Measurements from ENCODE around the gene KIAA1328.
"Not testable (repeated sequence)": the region's sequence is repeated elsewhere in the genome, so short reads cannot be mapped to it uniquely, and the experiment has no call there.

The KIAA1328 gene

GRCh38 chr18:36888778-36889177 lies 59.9 kb downstream of the KIAA1328 start:
- DNase-seq: no peak

- DNase-seq: no peak
Measured at GRCh38 chr18:36889321-36889720, 60.4 kb downstream of the KIAA1328 start.

DNA sequence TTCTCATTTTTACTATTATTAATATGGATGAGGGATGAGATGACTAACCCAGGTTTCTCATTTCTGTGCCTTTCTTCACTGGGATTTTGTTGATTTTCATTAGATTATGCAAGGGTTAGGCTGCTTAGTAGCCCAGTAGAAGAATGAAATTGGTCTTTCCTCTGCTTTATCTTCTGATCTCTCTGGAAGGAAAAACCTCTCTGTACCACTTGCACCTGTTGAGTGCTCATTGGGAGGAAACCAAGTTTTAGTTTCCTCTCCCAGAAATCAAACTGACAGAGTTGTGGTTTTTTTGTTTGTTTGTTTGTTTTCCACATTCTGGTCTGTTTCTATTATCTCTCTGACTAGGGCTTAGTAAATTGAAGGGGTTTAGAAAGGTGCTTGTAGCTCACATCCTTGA lies 60.8 kb downstream of the KIAA1328 start:
- DNase-seq: no peak

DNA sequence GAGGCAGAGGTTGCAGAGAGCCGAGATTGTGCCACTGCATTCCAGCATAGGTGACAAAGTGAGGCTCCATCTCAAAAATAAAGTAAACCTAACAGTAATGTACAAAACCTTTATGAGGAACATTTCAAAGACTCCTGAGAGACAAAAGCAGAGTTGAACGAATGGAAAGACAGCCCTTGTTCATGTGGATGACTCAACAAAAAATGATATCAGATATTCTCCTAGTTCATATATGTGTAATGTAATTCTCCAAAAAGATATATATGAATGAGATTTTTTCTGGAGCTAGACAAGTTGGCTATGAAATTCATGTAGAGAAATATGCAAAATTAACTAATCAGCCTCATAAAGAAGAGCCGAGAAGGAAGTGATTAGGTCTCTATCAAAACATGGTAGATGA lies 61.7 kb downstream of the KIAA1328 start:
- no peak for DNase-seq

GRCh38 chr18:36893227-36893626 lies 64.3 kb downstream of the KIAA1328 start:
- no peak for DNase-seq

DNA sequence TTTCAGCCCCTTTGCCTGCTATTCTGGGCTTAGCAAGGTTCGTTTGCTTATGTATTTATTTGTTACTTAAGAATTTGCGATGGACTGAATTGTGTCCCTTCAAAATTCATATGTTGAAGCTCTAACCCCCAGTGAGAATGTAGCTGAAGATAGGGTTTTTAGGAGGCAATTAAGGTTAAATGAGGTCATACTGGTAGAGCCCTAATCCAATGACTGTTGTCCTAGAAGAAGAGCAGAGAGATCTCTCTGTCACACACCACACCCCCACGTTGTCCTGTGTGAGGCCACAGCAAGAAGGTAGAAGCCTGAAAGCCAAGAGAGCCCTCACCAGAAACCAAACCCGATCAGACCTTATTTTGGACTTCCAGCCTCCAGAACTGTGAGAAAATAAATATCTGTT lies 66.7 kb downstream of the KIAA1328 start:
- no peak for DNase-seq

DNA sequence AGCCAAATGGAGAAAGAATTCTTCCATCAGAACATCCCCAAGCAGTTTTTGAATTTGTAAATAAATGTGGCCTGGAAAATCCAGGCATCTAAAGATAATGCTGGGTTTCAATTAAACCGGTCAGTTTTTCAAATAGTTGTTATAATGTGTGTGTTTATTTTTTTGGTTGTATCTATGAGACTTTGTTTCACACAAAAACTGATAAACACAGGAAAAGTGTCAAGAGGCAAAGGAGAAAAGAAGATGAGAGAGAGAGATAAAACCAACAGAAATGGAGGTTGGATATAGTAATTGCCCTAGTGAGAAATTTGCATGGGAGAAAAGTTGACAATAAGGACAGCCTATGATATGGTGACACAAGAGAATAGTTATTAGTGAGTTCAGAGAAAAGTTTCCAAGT lies 68.3 kb downstream of the KIAA1328 start:
- DNase-seq: no peak

DNA sequence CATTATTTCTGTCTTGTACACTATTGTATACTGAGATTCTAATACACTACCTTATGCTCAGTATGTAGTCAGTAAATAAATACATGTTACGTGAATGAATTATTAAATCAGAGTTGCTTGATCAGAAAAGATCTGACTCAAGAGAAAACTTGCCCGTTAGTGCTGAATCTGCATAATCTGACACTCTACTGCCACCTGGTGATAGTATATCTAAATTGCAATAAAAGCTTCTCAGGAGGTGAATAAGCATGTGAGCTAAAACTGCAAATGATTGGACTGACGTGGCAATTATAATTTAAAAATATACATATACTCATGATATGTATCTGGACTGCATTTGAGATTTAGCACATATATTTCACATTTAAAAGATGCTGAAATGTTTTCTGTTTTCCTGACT lies 70.4 kb downstream of the KIAA1328 start:
- DNase-seq: no peak

- no peak for DNase-seq
Measured at GRCh38 chr18:36900466-36900865, 71.5 kb downstream of the KIAA1328 start.

DNA sequence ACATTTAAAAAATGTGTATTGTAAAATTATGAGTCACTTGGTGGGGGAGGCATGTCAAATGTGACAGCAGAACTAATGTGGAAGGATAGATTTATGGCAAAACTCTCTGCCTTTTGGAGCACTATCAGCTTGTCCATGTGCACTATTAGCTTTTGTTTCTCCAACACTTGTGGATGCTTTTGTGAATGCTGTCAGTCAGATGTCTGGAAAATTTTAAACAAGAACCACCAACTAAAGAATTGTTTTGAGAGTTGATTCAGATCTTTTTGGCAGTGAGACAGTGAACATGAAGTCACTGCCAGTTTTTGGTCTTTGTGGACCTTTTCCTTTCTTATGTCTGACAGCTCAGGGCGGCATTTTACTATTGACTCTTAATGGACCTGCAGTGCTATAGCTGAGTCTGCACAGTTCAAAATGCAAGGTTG lies 72.4 kb downstream of the KIAA1328 start:
- DNase-seq: no peak

- DNase-seq: no peak
Measured at GRCh38 chr18:36903215-36903928, 74.4 kb downstream of the KIAA1328 start.

- no peak for DNase-seq
Measured at GRCh38 chr18:36905571-36905970, 76.6 kb downstream of the KIAA1328 start.

GRCh38 chr18:36909282-36909681 lies 80.4 kb downstream of the KIAA1328 start:
- not testable (repeated sequence) for DNase-seq

- no peak for DNase-seq
Measured at GRCh38 chr18:36912887-36913286, 84.0 kb downstream of the KIAA1328 start.

DNA sequence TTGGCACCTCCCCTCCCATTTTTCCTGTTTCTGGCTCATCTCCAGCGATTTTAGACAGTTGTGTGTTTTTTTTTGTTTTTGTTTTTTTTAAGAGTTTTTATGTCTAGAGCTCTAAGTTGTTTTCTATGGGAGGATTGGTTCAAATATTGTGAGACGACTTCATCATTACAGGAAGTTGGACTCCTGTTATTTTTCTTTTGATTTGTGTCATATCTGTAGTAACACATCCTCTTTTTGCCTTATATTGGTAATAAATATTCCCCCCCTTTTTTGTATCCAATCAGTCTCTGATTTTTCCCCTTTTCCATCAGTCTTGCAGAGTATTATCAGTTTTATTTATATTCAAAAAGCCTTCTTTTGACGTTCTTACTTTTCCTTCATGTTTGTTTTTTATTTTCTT lies 89.0 kb downstream of the KIAA1328 start:
- no peak for DNase-seq

DNA sequence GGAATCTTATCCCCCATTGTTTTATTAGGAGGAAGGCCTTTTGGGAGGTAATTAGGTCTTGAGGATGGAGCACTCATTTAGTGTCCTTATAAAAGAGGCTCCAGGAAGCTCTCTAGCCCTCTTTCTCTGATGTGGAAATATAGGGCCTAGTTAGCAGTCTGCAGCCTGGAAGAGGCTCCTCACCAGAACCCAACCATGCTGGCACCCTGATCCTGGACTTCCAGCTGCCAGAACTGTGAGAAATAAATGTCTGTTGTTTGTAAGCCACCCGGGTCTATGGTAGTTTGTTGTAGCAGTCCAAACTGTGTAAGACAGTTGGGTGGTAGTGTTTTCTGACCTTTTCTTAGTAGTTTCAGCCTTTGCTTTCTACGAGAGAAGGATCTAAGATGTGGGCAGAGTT lies 100.7 kb downstream of the KIAA1328 start:
- DNase-seq: no peak

GRCh38 chr18:36931106-36931505 lies 102.2 kb downstream of the KIAA1328 start:
- no peak for DNase-seq

DNA sequence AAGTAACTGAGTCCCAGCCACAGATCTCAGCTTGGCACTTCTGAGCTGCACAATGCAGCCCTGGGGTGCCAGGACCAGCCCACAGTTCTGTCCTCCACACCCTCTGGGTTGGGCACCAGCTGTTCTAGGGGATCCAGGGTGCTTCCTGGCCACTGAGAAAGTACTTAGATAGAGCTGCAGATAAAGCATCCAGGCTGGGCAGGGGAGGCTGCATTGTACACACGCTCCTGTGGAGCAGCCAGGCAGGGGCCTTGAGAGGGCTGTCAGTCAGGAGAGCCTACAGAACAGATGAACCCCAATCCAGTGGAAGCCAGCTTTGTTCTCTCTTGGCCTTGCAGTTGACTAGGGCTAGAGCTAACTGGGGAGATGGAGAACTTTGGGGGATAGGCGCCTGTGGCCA lies 104.6 kb downstream of the KIAA1328 start:
- DNase-seq: no peak

GRCh38 chr18:36934884-36935283 lies 106.0 kb downstream of the KIAA1328 start:
- DNase-seq: no peak

DNA sequence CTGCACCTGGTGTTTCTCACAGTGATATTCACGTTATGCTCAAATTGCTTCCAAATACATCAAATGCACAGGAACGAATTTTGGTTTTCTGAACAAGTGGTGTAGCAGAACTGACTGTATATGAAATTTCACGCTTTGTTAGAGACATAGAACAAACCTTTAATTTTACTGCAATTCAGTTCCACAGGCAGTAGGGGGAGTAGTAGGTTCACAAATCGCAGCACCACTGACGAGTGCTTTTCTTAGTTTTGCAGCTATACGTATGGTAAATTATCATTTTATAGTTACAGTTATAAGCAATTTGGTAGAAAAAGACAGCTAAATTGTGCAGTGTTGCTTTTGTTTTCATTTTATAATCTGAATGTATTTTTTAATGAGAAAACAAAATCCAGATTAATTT lies 113.3 kb downstream of the KIAA1328 start:
- DNase-seq: no peak

GRCh38 chr18:36947820-36948348 lies 119.0 kb downstream of the KIAA1328 start:
- DNase-seq: no peak

DNA sequence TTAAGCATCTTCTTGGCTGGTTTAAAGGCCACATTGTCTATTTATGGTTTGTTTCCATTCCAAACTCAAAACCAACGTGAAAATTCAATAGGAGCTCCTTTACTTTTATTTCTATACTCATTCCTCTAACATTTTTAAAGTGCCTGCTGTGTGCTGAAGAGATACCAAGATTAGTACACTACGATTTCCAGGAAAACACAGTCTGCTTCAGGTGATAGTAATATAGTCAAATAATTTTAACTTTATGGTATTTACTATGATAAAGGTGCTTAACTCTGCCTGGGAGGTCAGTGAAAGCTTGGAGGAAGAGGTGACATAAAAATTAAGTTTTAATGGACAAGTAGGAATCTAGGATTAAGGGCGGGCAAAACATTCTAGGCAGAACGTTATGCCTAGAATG lies 121.4 kb downstream of the KIAA1328 start:
- DNase-seq: no peak

DNA sequence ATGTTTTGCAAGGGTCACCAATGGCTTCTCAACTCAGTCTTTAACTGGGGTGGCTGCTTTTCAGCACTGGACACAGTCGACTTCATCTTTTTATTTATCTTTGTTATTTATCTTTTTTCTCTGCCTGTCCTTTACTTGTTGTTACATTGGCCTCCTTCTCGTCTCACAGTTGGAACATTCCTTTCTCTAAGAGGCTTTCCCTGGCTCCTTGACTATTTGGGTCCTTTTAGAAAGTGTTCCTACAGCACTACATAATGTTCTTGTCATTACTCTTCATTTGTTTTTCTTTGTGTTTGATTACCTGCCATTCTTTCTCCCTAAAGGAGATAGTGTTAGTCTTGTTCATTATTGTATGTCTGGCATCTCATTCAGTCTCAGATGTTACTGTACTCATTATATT lies 122.0 kb downstream of the KIAA1328 start:
- DNase-seq: no peak

- DNase-seq: no peak
Measured at GRCh38 chr18:36953047-36953446, 124.1 kb downstream of the KIAA1328 start.

DNA sequence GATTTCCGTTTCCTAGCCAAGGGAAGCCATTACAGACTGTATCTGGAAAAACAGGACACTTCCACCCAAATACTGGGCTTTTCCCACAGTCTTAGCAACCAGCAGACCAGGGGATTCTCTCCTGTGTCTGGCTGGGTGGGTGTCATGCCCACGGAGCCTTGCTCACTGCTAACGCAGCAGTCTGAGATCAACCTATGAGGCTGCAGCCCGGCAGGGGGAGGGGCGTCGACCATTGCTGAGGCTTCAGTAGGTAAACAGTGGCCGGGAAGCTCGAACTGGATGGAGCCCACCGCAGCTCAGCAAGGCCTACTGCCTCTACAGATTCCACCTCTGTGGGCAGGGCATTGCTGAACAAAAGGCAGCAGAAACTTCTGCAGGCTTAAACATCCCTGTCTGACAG lies 131.1 kb downstream of the KIAA1328 start:
- DNase-seq: no peak

Measured in 8988T (cell line).